Hematopoietic multipotent progenitor cell treated with erythropoietin and hydrocortisone succinate and interleukin-3 and kit ligand, for 6 days (in vitro differentiated cells): Measurements from ENCODE around the gene LARP1.
"Not testable (repeated sequence)": the region's sequence is repeated elsewhere in the genome, so short reads cannot be mapped to it uniquely, and the experiment has no call there.

Source experiments
- DNase-seq: peaks from one replicate; pipeline ENCODE4 v3.0.0-alpha.2; 2015

The LARP1 gene

DNA sequence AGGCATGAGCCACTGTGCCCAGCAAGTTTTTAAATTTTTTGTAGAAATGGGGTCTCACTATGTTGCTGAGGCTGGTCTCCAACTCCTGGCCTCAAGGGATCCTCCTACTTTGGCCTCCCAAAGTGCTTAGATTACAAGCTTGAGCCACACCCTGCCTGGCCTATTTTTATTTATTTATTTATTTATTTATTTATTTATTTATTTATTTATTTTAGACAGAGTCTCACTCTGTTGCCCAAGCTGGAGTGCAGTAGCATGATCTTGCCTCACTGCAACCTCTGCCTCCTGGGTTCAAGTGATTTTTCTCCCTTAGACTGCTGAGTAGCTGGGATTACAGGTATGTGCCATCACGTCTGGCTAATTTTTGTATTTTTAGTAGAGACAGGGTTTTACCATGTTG lies 18.8 kb upstream of the LARP1 start:
- DNase-seq, result not testable (repeated sequence)

DNA sequence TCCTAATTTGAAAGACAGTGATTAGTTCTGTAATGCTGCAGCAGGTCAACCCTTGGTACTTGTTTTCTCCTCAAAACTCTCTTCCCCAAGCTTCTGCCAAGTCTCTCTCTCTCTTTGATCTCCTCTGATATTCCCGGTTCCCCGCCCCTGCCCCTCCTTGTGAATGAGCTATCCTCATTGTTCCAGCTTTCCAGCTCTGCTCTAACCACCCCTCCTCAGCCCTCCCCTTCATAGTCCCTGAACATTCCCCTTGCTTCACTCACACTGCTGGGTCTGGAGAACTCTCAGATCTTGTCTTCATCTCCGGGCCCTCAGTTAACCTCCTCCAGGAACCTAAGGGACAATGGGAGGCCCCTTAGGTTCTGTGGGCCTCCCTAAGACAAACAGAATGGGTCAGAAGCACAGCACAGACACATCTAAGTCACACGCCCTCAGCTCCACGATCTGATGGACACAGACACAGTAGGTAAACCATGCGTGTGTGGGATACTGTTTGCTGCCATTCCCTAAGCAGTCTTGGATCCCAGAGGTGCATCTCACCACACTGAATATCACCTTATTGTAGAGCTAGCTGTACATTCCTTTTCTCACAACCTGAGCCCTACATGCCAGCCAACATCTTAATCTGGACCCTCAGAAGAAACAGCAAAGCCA lies 17.4 kb upstream of the LARP1 start:
- DNase-seq, result no peak

DNA sequence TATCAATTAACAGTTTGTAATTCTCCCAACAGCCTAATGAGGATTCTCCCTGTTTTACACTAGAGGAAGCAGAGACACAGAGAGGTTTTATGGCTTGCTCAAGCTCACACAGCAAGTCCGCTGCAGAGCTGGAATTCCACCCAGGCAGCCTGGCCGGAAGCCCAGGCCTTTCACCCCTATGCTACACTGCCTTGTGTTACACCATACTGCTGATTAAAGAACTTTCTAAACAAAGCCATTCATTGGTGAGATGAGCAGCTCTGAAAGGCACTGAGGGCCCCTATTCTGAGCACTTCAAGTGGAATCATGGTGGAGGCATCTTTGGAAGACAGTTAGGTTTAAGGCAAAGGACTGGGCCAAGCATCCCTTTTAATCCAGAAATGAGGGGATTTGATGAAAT lies 14.7 kb upstream of the LARP1 start:
- DNase-seq, result no peak

DNA sequence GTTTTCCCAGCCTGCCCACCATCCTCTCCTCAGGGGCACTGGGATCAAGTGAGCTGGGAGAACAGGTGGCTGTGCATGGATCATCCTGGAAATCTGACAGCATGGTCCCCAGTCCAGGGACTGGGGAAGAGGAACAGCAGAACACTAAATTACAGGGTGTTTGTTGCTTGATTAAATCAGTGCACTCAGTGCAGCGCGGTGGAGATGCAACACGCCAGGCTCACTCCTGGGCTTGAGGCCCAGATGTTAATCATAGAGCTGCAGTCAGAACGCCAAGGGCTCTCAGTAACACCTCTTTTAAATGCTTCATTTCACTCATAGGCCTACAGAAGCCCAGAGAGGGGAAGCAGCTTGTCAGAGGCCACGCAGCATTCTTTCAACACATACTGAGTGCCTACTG lies 14.2 kb upstream of the LARP1 start:
- DNase-seq, result no peak

DNA sequence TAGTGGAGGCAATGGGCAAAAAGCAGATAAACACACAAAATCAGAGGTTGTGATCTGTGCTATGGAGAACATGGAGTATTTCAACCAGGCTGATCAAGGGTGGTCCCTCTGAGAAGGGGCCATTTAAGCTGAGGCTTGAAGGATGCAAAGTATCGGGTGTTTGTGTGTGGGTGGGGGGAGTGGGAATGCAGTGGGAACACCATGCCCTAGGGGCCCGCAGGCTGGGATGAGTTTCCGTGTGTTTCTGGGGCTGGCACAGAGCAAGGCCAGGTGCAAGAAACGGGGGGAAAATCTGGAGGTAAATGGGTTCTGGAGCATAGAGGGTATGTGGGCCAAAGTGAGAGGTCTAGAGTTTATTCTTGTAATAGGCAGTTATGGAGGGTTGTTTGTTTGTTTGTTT lies 13.8 kb upstream of the LARP1 start:
- no peak for DNase-seq

DNA sequence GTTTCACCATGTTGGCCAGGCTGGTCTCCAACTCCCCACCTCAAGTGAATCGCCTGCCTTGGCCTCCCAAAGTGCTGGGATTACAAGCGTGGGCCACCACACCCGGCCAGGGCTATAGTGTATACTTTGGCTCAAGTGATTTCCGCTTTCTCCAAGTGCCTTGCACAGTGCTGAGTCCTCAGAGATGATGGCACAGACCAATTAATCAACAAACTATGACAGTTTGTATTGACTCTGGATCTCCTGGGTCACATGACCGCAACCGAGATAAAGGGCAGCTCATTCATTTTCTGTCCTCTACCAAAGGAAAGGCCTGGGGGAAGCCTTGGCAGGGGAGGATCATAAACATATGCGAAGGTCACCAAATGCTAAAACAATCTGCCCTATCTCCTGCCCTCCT lies 11.4 kb upstream of the LARP1 start:
- DNase-seq, result no peak

DNA sequence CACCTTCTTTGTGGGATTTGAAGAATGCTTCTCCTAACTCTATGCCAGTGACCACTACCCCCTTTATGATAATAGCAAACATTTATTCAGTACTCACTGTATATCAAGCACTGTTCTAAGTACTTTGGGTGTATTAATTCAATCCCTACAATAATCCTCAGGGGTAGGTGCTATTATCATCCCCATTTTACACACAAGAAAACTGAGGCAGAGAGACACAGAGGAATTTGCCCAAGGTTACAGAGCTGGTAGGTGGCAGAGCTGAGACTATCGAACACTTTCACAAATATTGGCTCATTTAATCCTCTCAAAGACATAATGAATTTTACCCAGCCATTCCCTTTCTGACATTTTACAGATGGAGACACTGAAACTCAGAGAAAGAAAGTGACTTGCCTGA lies 9.8 kb upstream of the LARP1 start:
- DNase-seq, result no peak

DNA sequence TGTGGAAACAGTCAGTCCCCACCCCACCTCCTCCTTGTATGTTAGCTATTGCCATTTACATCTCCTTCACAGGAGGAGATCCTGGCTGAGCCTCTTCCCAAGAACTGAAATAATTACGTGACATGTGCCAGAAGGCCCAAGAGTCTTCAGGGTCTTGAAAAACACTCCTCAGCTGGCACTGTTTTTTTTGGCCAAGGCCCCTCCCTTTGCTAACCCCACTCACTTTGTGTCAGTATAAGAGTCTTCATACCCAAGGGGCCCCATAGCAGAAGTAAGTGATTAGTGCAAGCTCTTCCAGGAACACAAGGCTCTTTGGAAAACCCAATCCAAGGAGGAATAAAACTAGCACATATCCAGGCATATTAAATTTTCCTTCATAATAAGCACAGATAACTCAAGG lies 5.7 kb upstream of the LARP1 start:
- DNase-seq, result no peak

DNA sequence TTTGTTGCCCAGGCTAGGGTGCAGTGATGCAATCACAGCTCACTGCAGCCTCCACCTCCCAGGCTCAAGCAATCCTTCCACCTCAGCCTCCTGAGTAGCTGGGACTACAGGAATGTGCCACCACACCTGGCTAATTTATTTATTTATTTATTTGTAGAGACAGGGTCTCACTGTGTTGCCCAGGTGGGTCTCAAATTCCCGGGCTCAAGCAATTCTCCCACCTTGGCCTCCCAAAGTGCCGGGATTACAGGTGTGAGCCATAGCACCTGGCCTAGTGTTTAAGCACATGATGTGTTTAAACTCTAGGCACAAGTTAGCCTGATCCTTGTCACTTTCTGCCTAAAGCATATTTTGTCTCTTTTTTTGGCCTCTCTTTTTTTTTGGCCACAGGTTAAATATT lies 4.5 kb upstream of the LARP1 start:
- not testable (repeated sequence) for DNase-seq

DNA sequence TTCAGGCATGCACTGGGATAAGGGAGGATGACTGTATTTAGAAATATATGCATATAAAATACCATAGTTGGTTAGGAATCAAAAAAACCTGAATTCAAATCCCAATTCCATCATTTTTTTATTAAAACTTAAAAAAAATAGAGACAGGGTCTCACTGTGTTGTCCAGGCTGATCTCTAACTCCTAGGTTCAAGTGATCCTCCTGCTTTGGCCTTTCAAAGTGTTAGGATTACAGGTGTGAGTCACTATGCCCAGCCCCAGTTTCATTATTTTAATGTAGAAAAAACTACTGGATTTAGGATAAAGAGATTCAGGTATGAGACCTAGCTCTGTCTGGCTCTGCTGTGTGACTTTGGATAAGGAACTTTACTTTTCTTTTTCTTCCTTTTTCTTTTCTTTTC lies 3.3 kb upstream of the LARP1 start:
- DNase-seq, result no peak

DNA sequence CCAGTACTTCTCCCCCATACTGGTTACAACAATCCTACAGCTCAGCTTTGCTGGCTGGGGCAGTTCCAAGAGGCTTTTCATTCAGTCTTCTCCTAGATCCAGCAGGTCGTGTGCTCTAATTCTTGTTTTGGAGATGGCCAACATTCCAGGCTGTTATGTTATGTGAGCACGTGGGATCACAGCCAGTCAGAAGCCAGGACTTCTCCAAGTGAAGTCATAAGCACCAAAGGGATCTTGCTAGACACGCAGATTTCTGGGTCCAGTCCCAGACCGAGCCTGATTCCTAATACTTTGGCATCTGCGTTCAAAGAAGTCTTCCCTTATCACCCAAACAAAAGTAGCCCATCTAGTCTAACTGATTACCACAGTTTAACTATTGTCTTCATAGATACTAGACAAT lies 1.4 kb upstream of the LARP1 start:
- DNase-seq, result peak; percentile 38

DNA sequence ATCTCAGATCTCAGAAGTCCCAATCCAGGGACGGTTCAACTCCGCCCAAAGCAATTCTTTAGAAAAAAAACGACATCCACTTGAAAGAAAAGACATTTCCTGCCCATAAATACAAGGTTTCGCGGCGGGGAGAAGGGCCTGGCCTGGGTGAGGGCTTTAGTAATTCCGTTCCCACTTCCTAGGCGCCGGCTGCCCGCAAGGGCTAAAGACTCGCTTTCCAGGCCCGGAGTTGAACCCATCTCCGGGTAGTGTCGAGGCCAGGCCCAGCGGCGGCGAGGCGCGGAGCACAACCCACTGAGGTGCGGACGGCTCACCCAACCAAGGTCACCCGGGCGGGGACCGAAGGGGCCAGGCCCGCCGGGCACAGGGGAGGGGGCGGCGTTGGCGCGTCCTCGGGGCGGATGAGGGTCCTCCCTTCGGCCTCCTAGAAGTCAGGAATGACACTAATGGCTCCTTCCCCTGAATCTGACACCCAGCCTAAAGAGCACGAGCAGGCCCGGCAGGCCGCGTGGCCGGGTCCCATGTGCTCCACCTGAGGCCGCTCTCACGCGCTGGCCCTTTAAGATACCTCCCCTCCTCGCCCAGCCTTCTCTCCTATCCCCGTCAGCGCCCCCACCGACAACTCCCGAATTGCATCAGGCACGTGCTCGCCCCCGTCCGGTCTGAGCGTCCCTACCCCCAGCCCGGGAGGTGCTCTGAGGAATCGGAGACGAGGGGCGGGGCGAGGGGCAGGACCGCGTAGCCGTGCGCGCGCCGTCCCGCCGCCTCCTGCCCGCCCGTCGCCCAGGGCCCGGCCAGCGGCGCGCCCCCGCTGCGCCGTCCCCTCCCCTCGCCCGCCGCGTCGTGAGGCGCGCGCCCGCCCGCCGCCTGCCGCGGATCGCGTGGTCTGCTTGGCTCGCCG lies 467 bp upstream of the LARP1 start:
- DNase-seq, result peak; percentile 100

DNA sequence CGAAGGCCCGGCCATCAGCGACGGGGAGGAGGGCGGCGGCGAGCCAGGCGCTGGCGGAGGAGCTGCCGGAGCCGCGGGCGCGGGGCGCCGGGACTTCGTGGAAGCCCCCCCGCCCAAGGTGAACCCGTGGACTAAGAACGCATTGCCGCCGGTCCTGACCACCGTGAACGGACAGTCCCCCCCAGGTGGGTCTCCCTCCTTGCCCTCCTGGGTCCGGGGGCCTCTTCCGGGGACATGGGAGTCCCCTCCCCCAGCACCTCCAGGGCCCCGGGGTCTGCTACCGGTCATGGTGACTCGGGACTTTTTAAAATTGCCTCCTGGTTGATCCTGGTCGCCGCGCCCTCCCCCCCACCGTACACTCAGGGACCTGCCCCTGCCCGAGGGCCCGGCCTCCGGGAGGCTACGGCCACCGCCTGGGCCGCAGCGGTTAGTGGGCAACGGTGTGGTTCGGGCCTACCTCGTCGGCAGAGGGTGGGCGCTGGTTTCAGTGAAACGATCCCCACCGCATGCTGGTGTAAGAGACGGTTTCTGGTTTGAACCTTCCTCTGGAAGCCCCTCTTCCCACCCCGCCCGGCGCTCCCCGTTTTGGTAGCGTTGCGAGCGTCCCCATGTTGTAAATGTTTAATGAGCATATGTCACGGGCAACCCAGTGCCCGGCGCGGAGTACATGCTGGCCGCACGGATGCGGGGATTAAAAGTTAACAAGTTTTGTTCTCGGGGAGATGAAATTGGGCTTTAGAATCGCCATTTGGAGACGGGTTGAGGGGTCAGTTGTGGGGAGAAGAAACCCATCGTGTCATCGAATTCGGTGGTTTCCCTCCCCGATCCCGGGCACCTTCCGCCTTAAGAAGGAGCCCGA lies 1.1 kb downstream of the LARP1 start:
- DNase-seq, result peak; percentile 54

DNA sequence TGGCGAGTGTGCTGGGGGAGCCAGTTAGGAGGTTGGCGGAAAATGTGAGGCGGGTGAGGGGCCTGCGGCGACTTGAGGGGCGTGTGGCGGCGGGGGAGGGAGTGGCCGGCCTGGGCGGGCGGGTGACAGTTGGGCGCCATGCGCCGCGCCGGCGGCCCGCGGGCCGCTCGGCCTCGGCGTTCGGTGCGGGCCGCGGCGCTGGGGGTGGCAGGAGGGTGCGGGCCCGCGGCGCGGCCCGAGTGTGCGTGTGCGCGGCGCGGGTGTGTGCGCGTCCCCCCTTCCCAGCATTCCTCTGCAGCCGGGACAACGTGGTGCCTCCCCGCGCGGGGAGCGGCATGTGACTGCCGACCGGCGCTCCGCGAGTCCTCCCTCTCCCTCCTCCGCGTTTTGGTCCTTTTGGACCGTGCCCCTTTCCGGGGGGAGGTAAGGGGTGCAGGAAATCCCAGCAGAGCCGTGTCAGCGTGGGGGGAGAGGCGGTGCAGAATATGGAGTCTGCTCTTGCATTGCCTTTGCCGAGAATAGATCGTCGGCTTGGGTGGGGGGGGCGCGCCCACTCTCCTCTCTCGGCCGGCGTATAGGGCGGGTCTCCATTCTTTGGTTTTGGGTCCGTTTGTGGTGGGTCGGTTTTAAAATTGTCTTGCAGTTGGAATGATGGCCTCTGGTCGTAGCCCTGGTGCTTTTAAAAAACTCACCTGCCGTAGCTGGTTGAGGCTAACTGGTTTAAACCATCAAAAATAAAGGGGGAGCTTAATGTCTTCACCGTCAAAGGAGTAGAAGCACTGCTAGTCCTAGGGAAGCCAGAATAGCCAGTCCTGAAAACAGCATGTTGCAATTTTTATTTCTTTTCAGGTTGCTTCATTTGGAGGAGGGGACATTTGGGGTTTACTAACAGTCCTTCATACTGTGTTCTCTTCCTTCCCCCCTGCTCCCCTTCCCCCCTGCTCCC lies 2.0 kb downstream of the LARP1 start:
- DNase-seq, result peak; percentile 74

DNA sequence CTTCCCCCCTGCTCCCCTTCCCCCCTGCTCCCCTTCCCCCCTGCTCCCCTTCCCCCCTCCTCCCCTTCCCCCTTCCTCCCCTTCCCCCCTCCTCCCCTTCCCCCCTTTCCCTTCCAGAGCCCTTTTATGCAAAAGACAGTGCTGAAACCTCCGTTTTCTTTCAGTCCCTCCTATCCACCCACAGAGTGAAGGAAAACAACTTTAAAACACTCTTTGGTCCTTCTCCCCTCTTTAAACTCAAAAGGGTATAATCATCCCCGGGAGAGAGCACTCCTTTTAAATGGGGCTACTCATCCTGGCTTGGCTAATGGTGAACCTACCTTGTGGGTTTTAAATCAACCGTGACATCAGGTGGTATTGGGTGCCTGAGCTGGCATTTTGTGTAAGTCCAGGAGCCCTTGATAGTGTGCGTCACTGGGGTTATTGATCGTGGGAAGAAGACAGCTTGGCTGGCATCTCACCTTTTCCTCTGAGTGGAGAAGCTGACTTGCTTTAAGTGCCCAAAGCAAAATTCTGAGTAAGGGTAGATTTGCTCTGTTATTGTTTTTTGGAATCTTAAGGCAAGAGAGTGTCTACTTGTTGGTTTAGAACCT lies 2.7 kb downstream of the LARP1 start:
- peak; percentile 40 for DNase-seq

DNA sequence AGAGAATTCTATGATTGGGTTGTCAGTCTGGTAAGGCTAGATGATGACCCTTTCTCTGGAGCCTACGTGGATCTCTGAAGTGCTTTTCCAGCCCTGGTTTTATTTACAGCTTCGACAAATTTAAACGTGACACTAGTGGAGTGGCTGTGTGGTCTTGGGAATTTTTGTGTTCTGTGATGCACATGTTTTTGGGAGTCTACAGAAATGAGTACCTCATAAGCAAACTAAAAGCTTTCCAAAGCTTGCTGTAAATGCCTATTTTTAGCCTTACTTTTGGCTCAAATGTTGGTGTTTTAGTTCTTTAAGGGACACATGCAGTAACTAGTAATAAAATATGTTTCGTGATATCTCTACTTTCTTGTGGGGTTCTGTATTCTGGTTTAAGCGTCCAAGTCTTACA lies 3.3 kb downstream of the LARP1 start:
- DNase-seq, result no peak

DNA sequence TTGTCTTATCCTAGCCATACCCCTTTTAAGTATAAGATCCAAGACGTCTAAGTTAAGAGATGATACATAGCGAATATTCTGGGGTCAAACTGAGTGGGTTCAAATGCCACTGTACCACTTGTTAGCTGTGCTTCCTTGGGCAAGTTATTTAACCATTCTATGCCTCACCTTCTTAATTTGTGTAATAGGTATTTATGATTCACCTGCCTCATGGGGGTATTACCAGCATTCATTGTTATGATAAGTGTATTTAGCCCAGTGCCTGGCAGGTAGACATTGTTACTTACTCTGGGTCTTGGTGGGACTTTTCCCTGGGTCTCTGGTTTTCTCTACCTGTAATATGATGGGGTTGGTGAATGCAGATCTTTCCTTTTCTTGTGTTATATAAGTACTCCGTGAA lies 3.8 kb downstream of the LARP1 start:
- peak; percentile 4 for DNase-seq

DNA sequence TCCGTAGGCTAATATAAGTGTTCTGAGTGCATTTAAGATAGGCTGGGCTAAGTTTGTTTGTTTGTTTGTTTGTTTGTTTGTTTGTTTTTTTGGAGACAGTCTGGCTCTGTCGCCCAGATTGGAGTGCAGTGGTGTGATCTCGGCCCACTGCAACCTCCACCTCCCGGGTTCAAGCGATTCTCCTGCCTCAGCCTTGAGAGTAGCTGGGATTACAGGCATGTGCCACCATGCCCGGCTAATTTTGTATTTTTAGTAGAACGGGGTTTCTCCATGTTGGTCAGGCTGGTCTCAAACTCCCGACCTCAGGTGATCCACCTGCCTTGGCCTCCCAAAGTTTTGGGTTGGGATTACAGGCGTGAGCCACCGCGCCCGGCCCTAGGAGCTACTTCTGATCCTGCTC lies 4.7 kb downstream of the LARP1 start:
- DNase-seq, result not testable (repeated sequence)

DNA sequence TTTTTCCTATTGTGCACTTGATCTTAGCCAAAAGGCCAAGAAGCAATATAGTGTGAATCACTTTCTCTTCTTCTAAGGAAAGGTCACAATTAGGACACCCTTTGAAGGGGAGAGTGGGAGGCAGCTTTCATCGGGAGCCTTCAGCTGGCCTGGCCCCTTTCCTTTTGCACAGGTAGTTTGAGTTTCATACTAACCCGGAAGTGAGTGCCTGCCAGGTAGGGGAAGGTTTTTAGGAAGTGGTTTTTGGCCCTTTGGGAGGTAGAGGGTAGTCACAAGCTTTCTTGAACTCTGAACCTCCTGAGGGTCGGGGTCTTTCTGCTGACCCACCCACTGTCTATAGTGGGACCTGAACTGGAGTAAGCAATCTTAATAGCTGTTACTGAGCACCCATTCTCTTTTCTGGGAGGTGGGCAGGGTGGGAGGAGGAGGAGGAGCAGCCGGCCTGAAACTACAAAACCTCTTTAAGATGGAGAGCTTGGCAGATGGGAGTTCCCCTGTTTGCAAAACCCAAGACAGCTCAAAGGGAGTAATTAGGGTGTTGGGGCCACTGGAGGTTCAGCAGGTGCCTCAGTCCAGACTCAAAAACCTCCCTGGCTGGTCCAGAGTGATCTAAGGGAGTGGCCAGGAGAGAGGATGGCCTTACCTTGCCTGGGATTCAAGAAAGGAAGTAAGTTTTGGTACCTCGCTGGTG lies 6.0 kb downstream of the LARP1 start:
- peak; percentile 2 for DNase-seq

DNA sequence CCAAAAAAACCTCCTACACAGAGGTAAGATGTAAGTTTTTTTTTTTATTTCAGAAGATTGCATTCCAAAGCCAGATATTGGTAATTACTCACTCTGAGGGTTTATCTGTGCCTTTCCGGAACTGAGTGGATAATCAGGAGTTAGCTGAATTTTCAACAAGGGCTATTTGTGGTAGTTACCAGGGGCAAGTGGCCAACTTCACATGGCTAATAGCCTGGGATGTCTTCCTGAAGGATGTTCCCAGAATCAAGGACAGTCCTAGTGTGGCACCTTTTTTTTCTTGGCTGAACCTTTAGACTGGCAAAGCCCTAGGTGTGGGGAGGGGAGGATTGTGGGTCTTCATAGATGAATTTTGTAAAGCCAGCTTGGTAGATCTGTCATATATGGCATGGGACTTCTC lies 7.1 kb downstream of the LARP1 start:
- peak; percentile 14 for DNase-seq

DNA sequence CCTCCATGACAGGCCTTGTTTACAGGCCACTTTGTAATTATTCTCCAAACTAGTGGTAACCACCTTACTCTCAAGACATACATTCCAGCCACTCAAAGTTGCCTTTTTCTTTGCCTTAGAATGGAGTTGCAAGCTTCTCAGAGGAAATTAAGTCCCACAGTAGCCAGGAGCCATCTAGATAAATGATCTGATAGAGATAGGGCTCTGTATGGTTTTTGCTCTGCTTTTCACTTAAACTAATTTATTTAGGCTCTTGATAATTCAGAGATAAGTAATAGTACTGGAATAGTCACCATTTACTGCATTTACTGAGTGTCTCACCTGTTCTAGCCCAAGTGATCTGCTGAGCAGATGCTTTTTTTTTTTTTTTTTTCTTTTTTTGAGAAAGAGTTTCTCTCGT lies 7.5 kb downstream of the LARP1 start:
- DNase-seq, result peak; percentile 8
